NCI-H2196 (cell line): ENCODE results near the gene GOLIM4.
"Not testable (repeated sequence)": the region's sequence is repeated elsewhere in the genome, so short reads cannot be mapped to it uniquely, and the experiment has no call there.

Experiments used
- DNase-seq: peaks from one replicate; lab custom pipeline; 2025; ENCODE audit not compliant: unreplicated experiment; lab: John Stamatoyannopoulos, UW

Gene GOLIM4

GRCh38 chr3:168095611-168096209, at the start of gene GOLIM4:
Gene GOLIM4 (minus strand): TSS chr3:168095924. CDS start chr3:168095285, 639 bp downstream.
- DNase-seq, result peak; percentile 97

DNA sequence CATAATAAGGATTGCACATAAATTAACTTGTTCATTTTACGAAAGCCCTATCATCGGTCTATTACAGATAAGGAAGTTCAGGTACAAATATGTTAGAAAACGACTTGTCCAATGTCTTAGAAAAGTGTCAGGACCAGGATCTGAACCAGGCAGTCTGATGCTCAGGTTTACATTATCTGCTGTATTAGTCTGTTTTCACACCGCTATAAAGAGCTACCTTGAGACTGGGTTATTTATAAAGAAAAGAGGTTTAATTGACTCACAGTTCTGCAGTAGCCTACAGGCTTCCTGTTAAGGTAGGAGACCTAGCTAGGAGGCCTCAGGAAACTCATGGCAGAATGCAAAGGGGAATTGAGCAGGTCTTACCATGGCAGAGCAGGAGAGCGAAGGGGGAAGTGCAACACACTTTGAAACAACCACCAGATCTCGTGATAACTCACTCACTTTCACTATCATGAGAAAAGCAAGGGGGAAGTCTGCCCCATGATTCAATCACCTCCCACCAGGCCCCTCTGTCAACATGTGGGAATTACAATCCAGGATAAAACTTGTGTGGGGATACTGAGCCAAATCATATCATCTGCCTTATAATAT, 45.8 kb upstream of the GOLIM4 start:
- no peak for DNase-seq

DNA sequence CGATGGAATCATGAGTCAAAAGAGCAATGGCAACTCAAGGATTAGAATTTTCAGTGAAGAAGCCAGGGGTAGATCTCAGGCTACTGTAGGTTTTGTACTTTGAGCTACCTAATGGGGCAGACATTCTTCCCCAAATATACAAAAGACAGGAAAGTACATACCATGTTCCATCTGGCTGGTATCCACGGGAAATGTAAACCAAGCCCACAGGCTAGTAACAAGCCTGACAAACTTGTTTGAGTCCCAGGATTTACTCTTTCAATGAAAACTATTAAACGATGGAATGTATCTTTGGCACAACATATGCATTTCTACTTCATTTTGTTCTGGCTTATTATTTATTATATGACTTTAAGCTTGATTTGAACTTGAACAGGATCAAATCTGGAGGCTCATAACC, 44.2 kb upstream of the GOLIM4 start:
- DNase-seq, result no peak

DNA sequence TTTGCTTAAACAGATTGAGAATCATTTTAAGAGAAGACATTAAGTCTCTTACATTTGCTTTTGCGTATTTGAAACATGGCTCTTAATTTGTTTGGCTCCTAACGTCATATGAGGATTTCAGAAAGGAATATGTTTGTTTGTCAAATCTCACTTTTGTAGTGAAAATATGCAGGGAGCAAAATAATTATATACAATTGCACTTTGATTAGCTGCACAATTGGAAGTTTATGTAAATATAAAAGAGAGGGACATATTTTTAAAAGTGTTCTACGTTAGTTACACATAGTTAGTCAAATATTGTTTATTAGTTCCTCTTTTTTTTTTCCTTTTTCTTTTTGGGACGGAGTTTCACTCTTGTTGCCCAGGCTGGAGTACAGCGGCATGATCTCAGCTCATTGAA, 42.7 kb upstream of the GOLIM4 start:
- DNase-seq, result no peak

GRCh38 chr3:168134931-168135330, 39.2 kb upstream of the GOLIM4 start:
- DNase-seq, result no peak

DNA sequence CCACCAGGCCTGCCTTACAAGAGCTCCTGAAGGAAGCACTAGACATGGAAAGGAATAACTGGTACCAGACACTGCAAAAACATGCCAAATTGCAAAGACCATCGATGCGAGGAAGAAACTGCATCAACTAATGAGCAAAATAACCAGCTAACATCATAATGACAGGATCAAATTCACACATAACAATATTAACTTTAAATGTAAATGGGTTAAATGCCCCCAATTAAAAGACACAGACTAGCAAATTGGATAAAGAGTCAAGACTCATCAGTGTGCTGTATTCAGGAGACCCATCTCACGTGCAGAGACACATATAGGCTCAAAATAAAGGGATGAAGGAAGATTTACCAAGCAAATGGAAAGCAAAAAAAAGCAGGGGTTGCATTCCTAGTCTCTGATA, 34.5 kb upstream of the GOLIM4 start:
- DNase-seq, result not testable (repeated sequence)

- DNase-seq, result not testable (repeated sequence)
Observed at GRCh38 chr3:168128463-168128862, 32.7 kb upstream of the GOLIM4 start.

DNA sequence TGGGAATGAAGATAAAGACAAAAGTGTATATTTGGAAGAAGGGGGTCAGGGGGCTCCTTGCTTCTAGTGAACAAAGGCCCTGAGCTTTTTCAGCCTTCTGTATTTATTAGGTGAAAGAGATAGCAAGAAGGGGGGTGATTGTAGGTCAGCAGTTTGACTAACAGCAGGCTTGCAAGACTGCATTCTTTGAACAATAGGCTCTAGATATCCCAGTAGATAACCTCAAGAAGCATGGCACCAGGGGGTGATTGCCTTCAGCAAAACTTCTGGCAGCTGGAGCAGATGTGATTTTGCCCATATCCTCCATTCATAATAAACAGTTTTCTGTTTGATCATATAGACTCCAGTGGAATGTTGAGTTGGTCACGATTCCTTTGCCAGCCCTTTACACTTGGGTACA, 31.7 kb upstream of the GOLIM4 start:
- no peak for DNase-seq

GRCh38 chr3:168124791-168125190, 29.1 kb upstream of the GOLIM4 start:
- DNase-seq, result no peak

DNA sequence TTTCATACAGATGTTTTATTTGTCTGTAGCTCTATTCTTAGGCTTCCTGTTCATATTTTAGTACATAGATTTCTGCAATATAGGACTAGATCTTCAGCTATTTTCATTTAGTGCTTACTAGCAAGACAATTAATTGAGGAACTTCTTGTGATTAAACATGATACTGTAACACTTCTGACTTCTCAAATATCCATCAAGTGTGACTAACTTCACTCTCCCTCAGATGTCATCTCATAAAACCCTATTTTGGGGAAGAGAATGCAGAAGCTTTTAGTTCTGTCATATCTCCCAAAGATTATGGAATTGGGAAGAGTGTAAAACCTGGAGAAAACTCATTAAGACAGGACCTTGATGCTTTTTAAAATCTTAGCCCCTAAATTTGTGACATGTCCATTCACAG, 28.6 kb upstream of the GOLIM4 start:
- DNase-seq, result no peak

- no peak for DNase-seq
Observed at GRCh38 chr3:168123201-168124176, 27.8 kb upstream of the GOLIM4 start.

- DNase-seq, result no peak
Observed at GRCh38 chr3:168121184-168122017, 25.7 kb upstream of the GOLIM4 start.

DNA sequence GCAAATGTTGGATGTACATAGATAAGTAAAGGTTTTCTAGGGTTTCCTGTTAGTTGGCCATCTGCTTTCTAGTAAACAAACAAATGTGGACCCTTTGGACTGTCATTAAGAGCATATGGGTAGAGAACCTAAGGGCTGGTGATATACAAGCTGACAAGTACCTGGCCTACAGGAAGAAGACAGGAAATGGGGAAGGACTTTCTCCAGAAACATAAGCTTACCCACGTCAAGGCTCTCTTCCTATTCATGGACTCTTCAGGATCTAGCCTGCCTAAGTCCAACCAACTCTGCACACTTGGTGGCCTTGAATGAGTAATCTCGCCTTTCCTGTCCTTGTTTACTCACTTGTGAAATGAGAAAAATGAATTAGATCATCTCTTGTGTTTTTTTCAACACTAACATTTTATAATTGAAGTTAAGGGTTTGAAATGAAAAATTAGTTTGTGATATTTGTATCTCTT, 22.2 kb upstream of the GOLIM4 start:
- DNase-seq, result peak; percentile 40

DNA sequence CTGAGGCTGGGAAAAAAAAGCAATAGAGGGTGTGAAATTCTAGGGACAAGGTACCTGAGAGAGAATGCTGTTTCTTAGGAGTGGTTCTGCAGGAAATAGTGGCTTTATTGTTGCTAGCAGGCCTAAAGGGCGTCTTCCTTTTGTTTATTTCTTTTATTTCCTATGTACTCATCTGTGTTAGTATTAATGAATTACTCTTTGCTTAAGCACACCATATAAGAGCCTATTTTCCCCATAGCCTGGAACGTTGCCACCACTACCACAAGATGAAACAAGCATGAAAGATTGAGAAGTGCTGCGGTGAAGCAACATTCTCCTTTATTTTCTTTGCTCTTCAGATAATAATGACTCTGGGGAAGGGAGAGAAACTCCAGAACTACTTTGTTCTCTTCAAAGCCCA, 21.3 kb upstream of the GOLIM4 start:
- peak; percentile 66 for DNase-seq

- peak; percentile 68 for DNase-seq
Observed at GRCh38 chr3:168116279-168116678, 20.6 kb upstream of the GOLIM4 start.

DNA sequence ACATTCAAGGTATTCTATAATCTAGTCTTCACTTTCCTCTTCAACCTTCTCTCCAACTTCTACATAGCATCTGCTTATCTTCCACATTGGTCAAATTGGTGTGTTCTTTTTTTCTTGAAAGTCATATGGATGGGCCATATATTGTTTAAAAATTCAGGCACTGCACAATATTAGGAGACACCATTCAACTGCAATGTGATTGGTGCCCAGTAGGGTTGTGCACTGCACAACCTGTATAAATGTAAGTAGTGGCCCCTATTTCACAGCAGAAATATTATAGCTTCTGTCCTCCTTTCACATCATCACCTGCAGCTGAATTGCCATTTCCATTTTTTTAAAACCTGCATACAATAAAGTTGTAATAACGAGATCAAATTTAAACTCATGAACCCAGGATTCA, 18.1 kb upstream of the GOLIM4 start:
- DNase-seq, result no peak

- no peak for DNase-seq
Observed at GRCh38 chr3:168112894-168113293, 17.2 kb upstream of the GOLIM4 start.

DNA sequence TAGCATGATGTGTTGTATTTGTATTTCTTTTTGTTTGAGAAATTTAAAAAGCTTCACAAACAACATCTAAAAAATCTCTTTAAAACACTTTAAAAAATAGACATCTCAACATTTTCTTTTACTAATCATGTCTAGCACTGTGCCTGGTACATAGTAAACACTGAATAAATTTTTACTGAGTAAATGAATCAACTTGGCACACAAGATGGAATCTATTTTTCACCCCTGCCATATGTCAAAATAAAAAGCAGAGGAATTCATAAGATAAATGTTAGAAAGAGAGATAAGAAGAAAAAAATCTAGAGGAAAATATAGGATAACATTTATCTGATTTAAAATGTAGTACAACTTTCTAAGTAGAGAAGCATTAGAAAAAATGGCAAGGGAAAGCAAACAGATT, 8.6 kb upstream of the GOLIM4 start:
- DNase-seq, result no peak

DNA sequence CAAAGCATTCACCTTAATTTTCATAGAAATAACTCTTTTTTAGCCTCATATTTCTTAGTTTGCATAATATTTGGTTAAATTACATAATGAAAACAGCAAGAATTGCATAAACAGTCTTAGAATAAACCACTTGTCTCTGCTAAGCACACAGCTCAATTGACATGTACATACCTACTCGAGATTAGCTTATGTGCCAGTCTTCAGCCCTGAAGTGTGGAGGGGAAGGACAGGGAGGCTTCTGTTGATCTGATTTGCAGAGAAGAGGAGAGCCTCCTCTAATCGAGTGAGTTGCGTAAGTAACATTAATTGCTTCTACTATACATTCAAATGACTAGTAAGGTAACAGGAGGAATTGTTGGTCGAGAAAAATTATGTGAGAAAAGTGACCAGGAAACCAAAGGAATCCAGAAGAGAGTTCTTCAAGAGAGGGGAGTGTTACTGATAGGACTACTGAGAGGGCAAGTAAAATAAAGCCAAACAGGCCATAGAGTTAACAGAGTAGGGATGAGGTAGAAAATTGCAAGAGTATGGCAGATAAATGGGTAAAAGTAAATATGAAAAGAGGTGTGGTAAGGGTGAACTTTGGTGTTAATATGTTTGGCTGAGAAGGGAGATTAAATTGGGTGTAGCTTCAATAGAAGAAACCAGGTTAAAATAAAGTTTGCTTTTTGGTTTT, 7.1 kb upstream of the GOLIM4 start:
- no peak for DNase-seq

GRCh38 chr3:168100777-168101492, 5.2 kb upstream of the GOLIM4 start:
- DNase-seq, result no peak
